ENCODE results near the gene EPHB2. TPM values are rescaled to one million over a fixed set of nuclear protein-coding genes. Genes with fewer than 3 reads are reported as not detected.

Gene EPHB2
- total RNA-seq, 2 donors from 2014 or later: 34.0 to 50.7 TPM

GRCh38 chr1:22739648-22740385 lies 29.2 kb downstream of the EPHB2 start:
- no peak overlapping the region for H3K4me3 ChIP-seq (ENCODE audit: low read length)
- H3K27ac Mint-ChIP-seq: no peak overlapping the region

DNA sequence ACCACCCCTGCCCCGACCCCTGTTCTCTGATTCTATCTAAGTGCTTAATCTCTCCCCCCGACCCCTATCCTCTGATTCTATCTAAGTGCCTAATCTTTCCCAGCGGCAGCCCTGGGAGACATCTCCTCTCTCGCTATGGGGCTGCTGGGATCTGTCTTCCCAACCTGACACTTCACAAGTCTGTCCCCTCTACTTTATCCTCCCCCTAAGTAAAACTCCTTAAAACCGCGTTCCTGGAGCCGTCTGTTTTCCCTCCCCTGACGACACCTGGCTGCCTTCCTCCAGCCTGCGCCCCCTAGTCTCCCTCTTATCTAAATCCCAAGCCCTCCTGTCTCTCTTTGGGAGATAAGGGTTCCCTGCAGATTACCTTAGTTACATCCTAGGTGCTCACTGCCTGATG lies 30.5 kb downstream of the EPHB2 start:
- 39 to 58% methylated on average over 5 to 9 of the region's 9 CpGs for WGBS, 2 experiments (ENCODE audit: insufficient coverage in 1 of 2, insufficient read length in 1 of 2)
- peaks cover 2% of the 10 kb centered on the region for H3K27me3 Mint-ChIP-seq (ENCODE audit: insufficient read depth)
- no peak overlapping the region for H3K4me3 ChIP-seq (ENCODE audit: low read length)
- DNase-seq: no peak
- H3K9me3 Mint-ChIP-seq: no peaks in the 10 kb centered on the region
- H3K4me3 Mint-ChIP-seq: peak overlapping the region; percentile 26
- TF ChIP-seq, protein P1, sequence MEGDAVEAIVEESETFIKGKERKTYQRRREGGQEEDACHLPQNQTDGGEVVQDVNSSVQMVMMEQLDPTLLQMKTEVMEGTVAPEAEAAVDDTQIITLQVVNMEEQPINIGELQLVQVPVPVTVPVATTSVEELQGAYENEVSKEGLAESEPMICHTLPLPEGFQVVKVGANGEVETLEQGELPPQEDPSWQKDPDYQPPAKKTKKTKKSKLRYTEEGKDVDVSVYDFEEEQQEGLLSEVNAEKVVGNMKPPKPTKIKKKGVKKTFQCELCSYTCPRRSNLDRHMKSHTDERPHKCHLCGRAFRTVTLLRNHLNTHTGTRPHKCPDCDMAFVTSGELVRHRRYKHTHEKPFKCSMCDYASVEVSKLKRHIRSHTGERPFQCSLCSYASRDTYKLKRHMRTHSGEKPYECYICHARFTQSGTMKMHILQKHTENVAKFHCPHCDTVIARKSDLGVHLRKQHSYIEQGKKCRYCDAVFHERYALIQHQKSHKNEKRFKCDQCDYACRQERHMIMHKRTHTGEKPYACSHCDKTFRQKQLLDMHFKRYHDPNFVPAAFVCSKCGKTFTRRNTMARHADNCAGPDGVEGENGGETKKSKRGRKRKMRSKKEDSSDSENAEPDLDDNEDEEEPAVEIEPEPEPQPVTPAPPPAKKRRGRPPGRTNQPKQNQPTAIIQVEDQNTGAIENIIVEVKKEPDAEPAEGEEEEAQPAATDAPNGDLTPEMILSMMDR (conservative IDR thresholded peaks at IDR 0.05): peak; percentile 18
- peaks cover 7% of the 10 kb centered on the region for H3K27me3 ChIP-seq (ENCODE audit: control insufficient read depth, insufficient read depth, low read length, poor library complexity, severe bottlenecking)
- no peaks in the 10 kb centered on the region for H3K9me3 ChIP-seq (ENCODE audit: control insufficient read depth, low read length)
- no peak overlapping the region for H3K27ac ChIP-seq (ENCODE audit: low read depth, low read length)
- peaks cover 58% of the 10 kb centered on the region for H3K4me1 Mint-ChIP-seq
- H3K9ac ChIP-seq (ENCODE audit: extremely low read depth, low read length, poor library complexity, severe bottlenecking): no peak overlapping the region
- no peaks in the 10 kb centered on the region for H3K36me3 Mint-ChIP-seq (ENCODE audit: low read depth)
- no peaks in the 10 kb centered on the region for H3K36me3 ChIP-seq (ENCODE audit: control insufficient read depth, insufficient read depth, low read length)
- peaks cover 9% of the 10 kb centered on the region for H3K4me1 ChIP-seq (ENCODE audit: control insufficient read depth, insufficient read depth, low read length)
- H3K27ac Mint-ChIP-seq: peak overlapping the region; percentile 79

More at GRCh38 chr1:22739648-22740385, 29.2 kb downstream of the EPHB2 start:
- H3K36me3 ChIP-seq (ENCODE audit: control insufficient read depth, insufficient read depth, low read length): no peaks in the 10 kb centered on the region
- Mint-ChIP-seq H3K36me3 (ENCODE audit: low read depth) (no peaks in the 10 kb centered on the region), H3K9me3 (no peaks in the 10 kb centered on the region), H3K4me3 (no peak overlapping the region), H3K27me3 (ENCODE audit: insufficient read depth) (peaks cover 2% of the 10 kb centered on the region), H3K4me1 (peaks cover 48% of the 10 kb centered on the region)
- peaks cover 5% of the 10 kb centered on the region for H3K4me1 ChIP-seq (ENCODE audit: control insufficient read depth, insufficient read depth, low read length)
- no peaks in the 10 kb centered on the region for H3K9me3 ChIP-seq (ENCODE audit: control insufficient read depth, low read length)
- H3K9ac ChIP-seq (ENCODE audit: extremely low read depth, low read length, poor library complexity, severe bottlenecking): no peak overlapping the region
- no peak overlapping the region for H3K27ac ChIP-seq (ENCODE audit: low read depth, low read length)
- TF ChIP-seq, protein P1 (conservative IDR thresholded peaks at IDR 0.05): no peak
- 94 to 95% methylated on average over 13 to 18 of the region's 18 CpGs for WGBS, 2 experiments (ENCODE audit: insufficient coverage in 1 of 2, insufficient read length in 1 of 2)
- no peak for DNase-seq
- peaks cover 7% of the 10 kb centered on the region for H3K27me3 ChIP-seq (ENCODE audit: control insufficient read depth, insufficient read depth, low read length, poor library complexity, severe bottlenecking)

DNA sequence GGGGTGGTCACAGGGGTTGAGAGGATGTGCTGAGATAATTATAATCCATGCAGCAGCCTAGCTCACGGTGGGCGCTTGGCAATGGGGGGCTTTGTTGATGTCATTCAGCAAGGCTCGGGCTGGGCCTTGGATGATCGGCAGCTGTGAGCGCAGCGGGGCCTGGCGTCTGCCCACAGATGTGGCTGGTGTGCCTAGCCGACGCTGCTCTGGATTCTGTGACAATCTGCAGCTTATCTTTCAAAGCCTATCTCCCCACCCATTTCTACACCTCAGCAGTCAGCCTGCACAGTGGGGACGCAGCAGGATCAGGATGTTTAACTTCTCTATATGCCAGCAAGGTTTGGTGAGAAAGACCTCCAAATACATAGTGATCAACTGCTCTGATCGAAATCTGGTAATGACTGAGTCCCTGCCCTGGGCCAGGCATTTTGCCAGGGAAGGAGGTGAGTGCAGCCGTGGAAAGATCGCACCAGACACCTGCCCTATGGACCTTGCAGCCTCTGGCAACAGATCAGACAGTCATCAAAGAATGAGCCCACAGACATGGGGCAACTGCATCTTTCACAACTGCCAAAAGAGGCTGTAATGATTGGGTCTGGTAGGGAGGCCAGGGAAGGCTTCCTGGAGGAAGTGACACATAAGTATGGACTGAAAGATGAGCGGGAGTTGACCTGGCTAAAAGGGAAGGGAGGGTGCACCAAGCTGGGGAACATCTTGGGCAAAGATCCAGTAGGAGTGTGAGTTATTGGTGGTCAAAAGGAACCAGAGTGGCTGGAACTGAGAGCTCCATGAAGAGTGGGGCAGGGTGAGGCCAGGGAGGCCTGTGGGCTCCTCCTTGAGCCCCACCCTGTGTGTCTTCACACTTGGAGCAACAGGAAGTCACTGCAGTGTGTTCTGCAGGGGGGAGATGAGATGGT lies 35.3 kb downstream of the EPHB2 start:
- no peak for DNase-seq
- no peak overlapping the region for H3K9ac ChIP-seq (ENCODE audit: extremely low read depth, low read length, poor library complexity, severe bottlenecking)
- no peaks in the 10 kb centered on the region for H3K9me3 ChIP-seq (ENCODE audit: control insufficient read depth, low read length)
- H3K27me3 ChIP-seq (ENCODE audit: control insufficient read depth, insufficient read depth, low read length, poor library complexity, severe bottlenecking): peaks cover 7% of the 10 kb centered on the region
- Mint-ChIP-seq H3K4me3 (no peak overlapping the region), H3K9me3 (no peaks in the 10 kb centered on the region), H3K36me3 (ENCODE audit: low read depth) (no peaks in the 10 kb centered on the region), H3K27me3 (ENCODE audit: insufficient read depth) (no peaks in the 10 kb centered on the region), H3K4me1 (peaks cover 45% of the 10 kb centered on the region), H3K27ac (peak overlapping the region; percentile 31)
- H3K27ac ChIP-seq (ENCODE audit: low read depth, low read length): no peak overlapping the region
- 88 to 95% methylated on average over 12 to 14 of the region's 14 CpGs for WGBS, 2 experiments (ENCODE audit: insufficient coverage in 1 of 2, insufficient read length in 1 of 2)
- no peak overlapping the region for H3K4me3 ChIP-seq (ENCODE audit: low read length)
- TF ChIP-seq, protein P1 (conservative IDR thresholded peaks at IDR 0.05): no peak
- no peaks in the 10 kb centered on the region for H3K36me3 ChIP-seq (ENCODE audit: control insufficient read depth, insufficient read depth, low read length)
- H3K4me1 ChIP-seq (ENCODE audit: control insufficient read depth, insufficient read depth, low read length): peaks cover 17% of the 10 kb centered on the region
